Esophagus muscularis mucosa (tissue), 4 donors: ENCODE measurements around the gene VPS72. TPM values are rescaled to one million over a fixed set of nuclear protein-coding genes. Genes with fewer than 3 reads are reported as not detected.

Source experiments
- DNase-seq: peaks from one replicate; pipeline ENCODE4 v3.0.0-alpha.2; 2017; ENCODE audit errors: extremely low spot score
- H3K27ac ChIP-seq, 4 donors: fragments of 200-600 bp; sonication (generic); replicated peaks in 1 of 4; 1 replicate in 3 of 4; 2 replicates in 1 of 4; pipeline ENCODE4 v1.5.1; 2016 to 2019; ENCODE audit warnings: mild to moderate bottlenecking in 1 of 4
- H3K27me3 ChIP-seq, 4 donors: fragments of 200-600 bp; sonication (generic); one replicate each; pipeline versions ENCODE4 v1.5.1 to v1.6.0; 2016 to 2019
- H3K36me3 ChIP-seq, 4 donors: fragments of 200-600 bp; sonication (generic); one replicate each; pipeline ENCODE4 v1.5.1; 2016 to 2019
- H3K4me1 ChIP-seq, 4 donors: fragments of 200-600 bp; sonication (generic); one replicate each; pipeline ENCODE4 v1.5.1; 2016 to 2019
- H3K4me3 ChIP-seq, 4 donors: fragments of 200-600 bp; sonication (generic); 1 replicate in 2 of 4; 2 replicates in 2 of 4; pipeline ENCODE4 v1.5.1; 2016 to 2019; ENCODE audit warnings: mild to moderate bottlenecking in 4 of 4, moderate library complexity in 1 of 4
- H3K9me3 ChIP-seq, 4 donors: fragments of 200-600 bp; sonication (generic); 1 replicate in 3 of 4; 2 replicates in 1 of 4; pipeline ENCODE4 v1.5.1; 2016 to 2019
- EP300 ChIP-seq: sonication (generic); formaldehyde crosslinking; IDR thresholded peaks from one replicate; pipeline ENCODE4 v1.6.1; 2017; ENCODE audit warnings: antibody characterized with exemption
- POLR2A ChIP-seq: fragments of 450-650 bp; IDR thresholded peaks from one replicate; pipeline ENCODE4 v1.6.1; 2017; ENCODE audit warnings: antibody characterized with exemption, moderate library complexity, mild to moderate bottlenecking, low read depth
- POLR2AphosphoS5 ChIP-seq, 2 donors: sonication (generic); formaldehyde crosslinking; IDR thresholded peaks; one replicate each; pipeline ENCODE4 v1.6.1; 2017; ENCODE audit warnings: antibody characterized with exemption in 2 of 2
- WGBS: methylation state at CpG from one replicate; pipeline ENCODE4 v1.1.5; 2018; 5-methylcytosine and 5-hydroxymethylcytosine counted together
- intact Hi-C: fragments of 100-400 bp; cut with DNase I; formaldehyde crosslinking; loops from one replicate; pipeline ENCODE4 v1.15.1; 2023
- total RNA-seq, 4 donors: library from RNA; depleted of rRNA; stranded (reverse); fragments of >200 nt; gene quantifications; one replicate each; pipeline versions ENCODE4 v1.1.0 to v1.2.1, GENCODE V29; 2016
- TF ChIP-seq, protein P1 (sequence below), 3 experiments: fragments of 200-600 bp in 2 of 3; fragments of 450-650 bp in 1 of 3; sonication (generic) in 2 of 3; IDR thresholded peaks; one replicate each; pipeline ENCODE4 v1.5.1; 2017 to 2019; ENCODE audit warnings: antibody characterized with exemption in 3 of 3, mild to moderate bottlenecking in 2 of 3, moderate library complexity in 1 of 3

Gene VPS72
- total RNA-seq, 4 donors from 2014 or later = 45.7 to 57.0 (median 54.3) TPM

DNA sequence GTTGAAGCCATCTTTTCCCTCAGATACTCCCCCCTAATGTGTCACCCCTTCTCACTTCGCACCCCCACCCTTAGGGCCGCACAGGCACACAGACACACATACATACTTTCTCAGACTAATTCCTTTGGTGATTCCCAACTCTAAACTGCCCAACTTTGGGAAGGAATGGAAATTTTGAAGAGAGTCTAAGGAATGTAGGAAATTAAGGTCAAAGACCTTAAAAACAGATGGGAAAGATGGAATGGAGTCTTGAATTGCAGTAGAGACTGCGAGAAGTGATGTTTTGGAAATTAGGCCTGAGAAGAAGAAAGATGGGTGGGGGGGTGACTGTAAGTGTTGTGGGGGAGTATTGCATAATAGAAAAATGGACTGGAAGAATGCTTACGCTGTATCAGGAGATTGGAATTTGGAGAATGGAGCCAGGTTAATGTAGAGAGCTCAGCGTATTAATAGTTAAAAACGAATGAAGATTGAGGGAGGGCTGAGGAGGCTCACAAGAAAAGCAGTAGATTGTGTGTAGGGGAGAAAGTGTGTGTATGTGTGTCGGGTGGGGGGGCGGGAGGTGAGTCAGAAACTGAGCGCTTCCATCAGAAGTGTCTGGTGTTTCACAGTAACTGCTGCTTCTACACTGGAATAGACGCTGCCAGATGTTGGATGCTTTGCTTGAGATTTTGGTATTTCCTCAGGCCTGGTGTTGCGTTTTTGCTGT is 10.0 kb upstream of the VPS72 start:
- intact Hi-C loops = no loop called here
- peaks cover 5 to 20% (median 18%) of the 10 kb centered on the region in 4 donors for H3K36me3 ChIP-seq
- H3K9me3 ChIP-seq = no peaks in the 10 kb centered on the region
- peak overlapping the region; percentile 82 to 92 (median 86) for H3K4me3 ChIP-seq
- TF ChIP-seq POLR2A = no peak
- TF ChIP-seq POLR2AphosphoS5 (IDR thresholded peaks at IDR 0.05) = peak; percentile 3 to 25
- peak overlapping the region; percentile 92 to 96 (median 95) for H3K27ac ChIP-seq
- DNase-seq = no peak
- H3K4me1 ChIP-seq = peaks cover 40 to 83% (median 75%) of the 10 kb centered on the region in 4 donors
- H3K27me3 ChIP-seq = no peaks in the 10 kb centered on the region
- WGBS = 11% methylated on average over 11 of the region's 11 CpGs

DNA sequence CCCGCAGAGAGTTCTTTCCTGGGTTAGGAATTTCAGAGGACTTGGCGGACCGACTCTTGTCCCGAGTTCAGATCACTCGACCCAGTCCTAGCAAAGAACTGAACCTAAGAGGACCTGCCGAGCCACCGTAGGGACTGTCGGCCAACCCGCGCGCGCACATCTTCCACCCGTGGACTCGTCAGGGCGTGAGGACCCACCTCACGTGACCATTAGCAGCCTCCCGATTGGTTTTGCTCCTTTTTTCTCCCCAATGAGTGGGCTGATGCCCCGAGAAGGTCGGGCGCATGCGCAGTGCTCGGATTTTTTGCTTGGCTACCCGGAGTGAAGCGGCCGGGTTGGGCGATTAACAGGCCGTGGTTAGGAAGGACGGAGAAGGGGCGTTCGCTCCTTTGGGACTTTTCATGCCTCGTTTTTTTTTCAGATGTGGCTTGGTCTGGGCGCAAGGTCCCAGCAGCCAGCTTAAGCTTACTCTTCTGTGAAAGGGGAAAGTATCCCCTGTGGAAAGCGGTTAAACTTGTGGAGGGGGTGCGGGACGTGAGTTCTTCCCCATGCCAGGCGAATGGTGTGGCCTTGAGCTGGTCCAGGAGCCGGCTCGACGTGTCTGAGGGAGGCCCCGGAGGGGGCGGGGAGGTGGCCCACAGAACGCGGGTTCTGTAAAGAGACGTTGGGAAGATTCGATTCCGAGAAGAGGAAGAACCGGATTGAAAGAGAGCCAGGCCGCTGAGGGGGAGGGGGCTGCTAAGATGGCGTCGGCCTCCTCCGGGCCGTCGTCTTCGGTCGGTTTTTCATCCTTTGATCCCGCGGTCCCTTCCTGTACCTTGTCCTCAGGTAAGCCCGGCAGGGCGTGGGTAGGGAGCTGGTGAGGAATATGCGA is 8.5 kb upstream of the VPS72 start, which contains the start of gene PIP5K1A:
PIP5K1A (plus strand) TSS at position 299 of the 874 bp plus-strand sequence; CDS start at position 744, 445 bp downstream.
- WGBS = 1% methylated on average over 54 of the region's 60 CpGs
- H3K27me3 ChIP-seq = no peaks in the 10 kb centered on the region

DNA sequence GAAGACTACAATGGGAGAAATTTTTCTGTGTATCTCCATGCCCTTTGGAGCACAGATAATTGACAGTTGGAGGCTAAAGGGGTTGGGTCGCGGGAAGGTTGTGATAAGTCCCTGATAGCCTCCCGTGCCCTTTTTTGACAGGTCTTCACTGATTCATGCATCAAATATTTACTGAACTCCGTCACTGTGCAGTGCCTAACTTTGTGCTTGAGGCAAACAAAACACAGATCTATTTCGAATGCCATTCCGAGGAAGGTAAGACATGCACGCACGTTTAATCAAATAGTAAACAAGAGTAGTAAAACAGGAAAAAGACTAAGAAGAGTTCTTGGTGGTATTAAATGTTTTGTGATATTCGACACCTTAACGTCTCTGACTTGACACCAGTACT is 7.9 kb upstream of the VPS72 start:
- WGBS = 10% methylated on average over 10 of the region's 10 CpGs
- no peaks in the 10 kb centered on the region for H3K27me3 ChIP-seq
- peaks cover 45 to 64% (median 57%) of the 10 kb centered on the region in 4 donors for H3K4me1 ChIP-seq
- peak overlapping the region; percentile 92 to 96 (median 95) for H3K27ac ChIP-seq
- no peak for TF ChIP-seq EP300
- TF ChIP-seq, protein P1, sequence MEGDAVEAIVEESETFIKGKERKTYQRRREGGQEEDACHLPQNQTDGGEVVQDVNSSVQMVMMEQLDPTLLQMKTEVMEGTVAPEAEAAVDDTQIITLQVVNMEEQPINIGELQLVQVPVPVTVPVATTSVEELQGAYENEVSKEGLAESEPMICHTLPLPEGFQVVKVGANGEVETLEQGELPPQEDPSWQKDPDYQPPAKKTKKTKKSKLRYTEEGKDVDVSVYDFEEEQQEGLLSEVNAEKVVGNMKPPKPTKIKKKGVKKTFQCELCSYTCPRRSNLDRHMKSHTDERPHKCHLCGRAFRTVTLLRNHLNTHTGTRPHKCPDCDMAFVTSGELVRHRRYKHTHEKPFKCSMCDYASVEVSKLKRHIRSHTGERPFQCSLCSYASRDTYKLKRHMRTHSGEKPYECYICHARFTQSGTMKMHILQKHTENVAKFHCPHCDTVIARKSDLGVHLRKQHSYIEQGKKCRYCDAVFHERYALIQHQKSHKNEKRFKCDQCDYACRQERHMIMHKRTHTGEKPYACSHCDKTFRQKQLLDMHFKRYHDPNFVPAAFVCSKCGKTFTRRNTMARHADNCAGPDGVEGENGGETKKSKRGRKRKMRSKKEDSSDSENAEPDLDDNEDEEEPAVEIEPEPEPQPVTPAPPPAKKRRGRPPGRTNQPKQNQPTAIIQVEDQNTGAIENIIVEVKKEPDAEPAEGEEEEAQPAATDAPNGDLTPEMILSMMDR (IDR thresholded peaks at IDR 0.05) = no peak
- no peak for TF ChIP-seq POLR2AphosphoS5 (IDR thresholded peaks at IDR 0.05)
- no peak for TF ChIP-seq POLR2A
- peak overlapping the region; percentile 82 to 92 (median 86) for H3K4me3 ChIP-seq
- peaks cover 1 to 7% (median 6%) of the 10 kb centered on the region in 4 donors for H3K36me3 ChIP-seq
- DNase-seq = no peak
- intact Hi-C loops = loop anchor here (2.0 kb wide), 1 partner anchor 55 kb away; no protein-coding TSS in a partner anchor
- H3K9me3 ChIP-seq = no peaks in the 10 kb centered on the region

More for the DNA sequence above, 8.5 kb upstream of the VPS72 start, which contains the start of gene PIP5K1A:
- H3K36me3 ChIP-seq = peaks cover 5 to 13% (median 13%) of the 10 kb centered on the region in 4 donors
- H3K4me1 ChIP-seq = peaks cover 45 to 71% (median 64%) of the 10 kb centered on the region in 4 donors
- peak within 1 kb of the TSS; percentile 82 to 92 (median 86) for H3K4me3 ChIP-seq
- intact Hi-C loops = no loop called here
- H3K9me3 ChIP-seq = no peaks in the 10 kb centered on the region
- H3K27ac ChIP-seq = peak within 1 kb of the TSS; percentile 92 to 96 (median 95)
- TF ChIP-seq POLR2A (peak; percentile 70), POLR2AphosphoS5 (IDR thresholded peaks at IDR 0.05) (peak; percentile 96 to 98), EP300 (no peak)
- TF ChIP-seq, protein P1 (IDR thresholded peaks at IDR 0.05) = peak in 1 of 3 experiments; percentile 13
- DNase-seq = peak; percentile 100

DNA sequence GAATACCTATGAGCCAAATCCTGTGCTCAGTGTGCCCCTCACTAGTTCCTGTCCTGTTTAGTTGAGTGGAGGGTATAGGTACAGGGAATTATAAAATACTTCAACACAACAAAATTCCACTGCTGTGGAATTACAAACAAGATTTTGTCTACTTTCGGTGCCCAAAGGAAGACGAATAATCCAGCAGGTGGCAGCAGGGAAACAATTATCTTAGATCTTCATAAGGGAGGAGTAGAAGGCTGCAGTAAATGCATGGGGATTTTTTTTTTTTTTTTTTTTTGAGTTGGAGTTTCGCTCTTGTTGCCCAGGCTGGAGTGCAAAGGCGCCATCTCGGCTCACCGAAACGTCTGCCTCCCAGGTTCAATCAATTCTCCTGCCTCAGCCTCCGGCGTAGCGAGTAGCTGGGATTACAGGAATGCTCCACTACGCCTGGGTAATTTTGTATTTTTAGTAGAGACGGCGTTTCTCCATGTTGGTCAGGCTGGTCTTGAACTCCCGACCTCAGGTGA is 6.3 kb upstream of the VPS72 start:
- peak overlapping the region; percentile 24 to 39 (median 30) for H3K4me3 ChIP-seq
- H3K36me3 ChIP-seq = no peaks in the 10 kb centered on the region
- H3K27me3 ChIP-seq = no peaks in the 10 kb centered on the region
- DNase-seq = no peak
- H3K4me1 ChIP-seq = peaks cover 30 to 49% (median 42%) of the 10 kb centered on the region in 4 donors
- intact Hi-C loops = loop anchor here (2.0 kb wide), 1 partner anchor 56 kb away; no protein-coding TSS in a partner anchor
- 34% methylated on average over 14 of the region's 14 CpGs for WGBS
- TF ChIP-seq EP300 (no peak), POLR2AphosphoS5 (IDR thresholded peaks at IDR 0.05) (no peak), POLR2A (no peak)
- TF ChIP-seq, protein P1 (IDR thresholded peaks at IDR 0.05) = peak; percentile 58 to 76 (median 62)
- H3K27ac ChIP-seq = peak overlapping the region; percentile 69 to 96 (median 86)
- no peaks in the 10 kb centered on the region for H3K9me3 ChIP-seq
